D341Med (cell line): Measurements from ENCODE around the gene EHBP1L1.

Source experiments
- DNase-seq: peaks from one replicate; pipeline ENCODE4 v3.0.0; 2012; ENCODE audit warnings: low spot score

Gene EHBP1L1

GRCh38 chr11:65546217-65546958, 29.5 kb upstream of the EHBP1L1 start:
- no peak for DNase-seq

- no peak for DNase-seq
Measured at GRCh38 chr11:65547446-65548125, 28.3 kb upstream of the EHBP1L1 start.

- no peak for DNase-seq
Measured at GRCh38 chr11:65548395-65548794, 27.5 kb upstream of the EHBP1L1 start.

- no peak for DNase-seq
Measured at GRCh38 chr11:65549096-65549495, 26.8 kb upstream of the EHBP1L1 start.

GRCh38 chr11:65551572-65552387, 24.1 kb upstream of the EHBP1L1 start:
- DNase-seq, result peak; percentile 76

DNA sequence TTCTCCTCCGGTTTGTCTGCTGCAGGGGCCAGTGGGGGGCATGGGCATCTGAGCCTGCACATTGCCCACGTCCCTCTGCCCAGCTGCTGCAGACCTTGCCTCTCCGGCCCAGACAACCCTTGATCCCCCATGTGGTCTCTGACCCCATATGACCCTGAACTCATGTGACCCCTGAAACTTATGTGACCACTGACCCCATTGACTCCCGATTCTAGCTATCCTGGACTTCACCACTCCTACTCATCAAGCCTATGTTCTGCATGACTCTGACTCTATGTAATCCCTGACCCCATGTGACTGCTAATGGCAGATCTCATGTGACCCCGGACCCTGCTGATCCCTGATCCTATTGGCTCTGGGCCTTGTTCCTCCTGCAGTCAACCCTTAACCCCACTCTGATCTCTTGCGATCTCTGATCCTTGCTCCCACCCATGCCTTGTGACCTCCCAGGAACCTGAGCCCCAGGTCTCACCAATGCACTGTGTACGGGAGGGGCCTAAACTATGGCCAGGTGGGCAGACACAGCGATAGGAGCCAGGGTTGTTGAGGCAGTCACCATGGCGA, 23.4 kb upstream of the EHBP1L1 start:
- no peak for DNase-seq

DNA sequence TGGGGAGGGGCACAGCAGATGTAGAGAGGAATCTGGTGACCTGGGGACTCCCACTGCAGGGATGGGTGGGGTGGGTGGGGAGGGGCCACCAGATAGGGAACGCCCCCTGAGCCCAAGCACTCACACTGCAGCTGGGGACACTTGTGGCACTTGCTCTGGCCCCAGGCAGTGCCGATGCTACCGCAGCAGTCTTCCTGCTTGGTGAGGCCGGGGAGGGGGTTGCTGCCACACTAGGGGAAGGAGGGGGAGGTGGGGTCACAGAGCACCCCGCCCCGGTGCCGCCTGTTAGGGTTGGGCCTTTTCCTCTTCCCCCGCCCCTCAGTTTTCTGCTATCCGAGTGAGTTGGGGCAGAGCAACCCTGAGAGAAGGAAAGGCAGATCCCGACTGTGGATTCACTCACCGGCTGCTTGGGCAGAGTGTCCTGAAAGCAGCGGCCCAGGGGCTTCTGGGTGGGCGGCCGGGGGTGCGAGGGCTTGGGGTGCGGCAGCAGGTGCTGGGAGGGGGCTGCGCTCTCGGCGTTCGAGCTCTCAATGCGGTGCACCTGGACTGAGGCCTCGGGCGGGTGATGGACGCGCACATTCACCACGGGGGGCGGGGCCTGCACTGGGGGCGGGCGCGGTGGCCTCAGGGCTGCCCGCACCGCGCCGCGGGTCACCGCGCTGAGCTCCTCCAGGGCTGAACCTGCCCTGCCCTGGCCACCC, 22.4 kb upstream of the EHBP1L1 start:
- DNase-seq, result no peak

DNA sequence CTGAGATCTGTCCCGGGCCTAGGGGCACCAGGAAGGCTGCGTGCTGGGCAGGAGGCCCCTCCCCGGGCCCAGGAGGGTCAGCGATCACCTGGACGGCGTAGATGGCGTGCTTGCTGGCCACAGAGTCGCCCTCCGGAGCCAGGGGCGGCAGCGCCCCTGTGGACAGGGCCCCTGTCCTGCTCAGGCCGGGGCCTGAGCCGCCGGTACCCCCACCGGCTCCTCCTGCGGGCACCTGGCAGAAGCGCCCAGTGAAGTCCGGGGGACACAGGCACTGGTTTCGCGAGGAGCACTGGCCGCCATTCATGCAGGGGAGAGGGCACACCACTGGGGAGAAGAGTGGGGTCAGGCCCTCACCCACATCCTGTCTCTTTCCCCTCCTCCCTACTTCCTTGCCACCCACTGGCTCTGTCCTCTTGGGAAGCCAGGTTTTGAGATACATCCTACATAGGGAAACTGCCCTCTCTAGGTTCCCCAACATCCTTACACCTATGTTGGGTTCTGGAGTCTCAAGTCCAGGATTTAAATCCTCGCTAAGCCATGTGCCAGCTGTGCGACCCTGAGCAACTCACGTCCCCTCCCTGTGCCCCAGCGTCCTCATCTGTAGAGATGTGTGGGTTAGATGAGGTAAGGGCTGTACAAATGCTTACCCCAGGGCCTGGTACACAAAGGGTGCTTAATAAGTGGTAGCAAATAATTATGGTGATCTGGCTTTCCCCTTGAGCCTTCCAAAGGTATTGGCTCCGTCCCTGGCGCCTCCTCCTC, 21.6 kb upstream of the EHBP1L1 start:
- DNase-seq, result no peak

- DNase-seq, result no peak
Measured at GRCh38 chr11:65554842-65555430, 20.9 kb upstream of the EHBP1L1 start.

- no peak for DNase-seq
Measured at GRCh38 chr11:65555693-65556231, 20.1 kb upstream of the EHBP1L1 start.

DNA sequence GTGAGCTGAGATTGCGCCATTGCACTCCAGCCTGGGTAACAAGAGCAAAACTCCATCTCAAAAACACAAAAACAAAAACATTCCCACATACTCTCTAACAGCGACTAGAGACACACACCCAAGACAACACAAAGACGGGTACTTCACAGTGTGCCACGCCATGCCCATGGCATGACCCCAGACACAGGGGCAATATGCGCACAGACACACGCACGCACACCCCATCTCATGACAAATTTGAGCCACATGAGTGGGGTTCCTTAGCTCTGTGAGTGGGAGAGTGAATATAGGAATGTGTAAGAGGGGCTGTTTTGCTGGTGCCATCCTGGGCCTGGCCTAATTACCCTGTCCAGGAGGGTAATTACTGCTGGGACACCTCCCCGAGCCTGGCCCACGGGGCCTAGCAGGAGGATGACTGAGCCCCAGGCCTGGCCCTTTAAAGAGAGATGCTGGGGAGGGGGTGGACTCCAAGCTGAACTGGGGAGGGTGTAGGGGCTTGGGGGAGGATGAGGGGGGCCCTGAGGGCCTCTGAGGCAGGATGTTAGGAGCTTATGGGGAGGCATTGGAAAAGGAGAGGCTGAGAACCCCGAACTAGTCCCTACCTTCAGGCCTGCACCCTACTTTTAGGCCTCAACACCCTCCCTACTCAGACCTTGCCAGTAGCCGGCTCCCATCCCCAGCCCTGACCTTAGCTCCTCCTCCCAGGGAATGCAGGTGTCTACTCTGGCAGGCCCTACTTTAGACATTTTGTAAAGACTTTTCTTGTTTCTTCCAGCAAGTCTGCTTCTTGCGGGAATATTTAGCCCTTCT, 19.2 kb upstream of the EHBP1L1 start:
- no peak for DNase-seq

DNA sequence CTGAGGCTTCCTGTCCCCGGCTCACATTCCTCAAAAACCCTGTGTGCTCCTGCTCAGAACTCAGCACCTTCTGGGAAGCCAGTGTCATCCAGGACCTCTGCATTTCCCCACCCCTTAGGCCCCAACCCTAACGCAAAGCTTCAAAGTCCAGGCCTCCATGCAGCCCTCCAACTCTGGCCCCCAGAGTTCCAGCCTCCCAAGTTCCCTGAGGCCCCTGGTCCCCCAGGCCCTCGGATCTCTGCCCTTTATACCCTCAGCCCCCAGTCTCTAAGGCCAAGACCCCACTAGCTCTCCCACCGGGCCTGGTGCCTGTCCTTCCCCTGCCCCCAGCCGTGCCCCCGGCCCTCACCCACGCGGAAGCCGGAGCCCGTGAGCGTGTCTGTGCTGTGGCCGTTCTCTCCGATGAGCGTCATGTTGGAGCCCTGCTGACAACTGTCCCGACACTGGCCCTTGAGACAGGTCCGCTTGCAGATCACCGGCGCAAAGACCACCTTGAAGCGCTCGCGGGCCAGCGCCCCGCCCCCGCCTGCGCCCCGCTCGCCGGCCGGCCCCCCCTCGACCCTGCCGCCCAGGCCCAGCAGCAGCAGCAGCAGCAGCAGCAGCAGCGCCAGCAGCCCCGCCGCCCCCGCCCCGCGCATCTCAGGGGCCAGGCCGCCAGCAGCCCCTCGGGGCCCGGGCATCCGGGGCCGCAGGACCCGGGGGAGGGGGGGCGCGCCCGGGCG, 18.4 kb upstream of the EHBP1L1 start:
- peak; percentile 72 for DNase-seq

DNA sequence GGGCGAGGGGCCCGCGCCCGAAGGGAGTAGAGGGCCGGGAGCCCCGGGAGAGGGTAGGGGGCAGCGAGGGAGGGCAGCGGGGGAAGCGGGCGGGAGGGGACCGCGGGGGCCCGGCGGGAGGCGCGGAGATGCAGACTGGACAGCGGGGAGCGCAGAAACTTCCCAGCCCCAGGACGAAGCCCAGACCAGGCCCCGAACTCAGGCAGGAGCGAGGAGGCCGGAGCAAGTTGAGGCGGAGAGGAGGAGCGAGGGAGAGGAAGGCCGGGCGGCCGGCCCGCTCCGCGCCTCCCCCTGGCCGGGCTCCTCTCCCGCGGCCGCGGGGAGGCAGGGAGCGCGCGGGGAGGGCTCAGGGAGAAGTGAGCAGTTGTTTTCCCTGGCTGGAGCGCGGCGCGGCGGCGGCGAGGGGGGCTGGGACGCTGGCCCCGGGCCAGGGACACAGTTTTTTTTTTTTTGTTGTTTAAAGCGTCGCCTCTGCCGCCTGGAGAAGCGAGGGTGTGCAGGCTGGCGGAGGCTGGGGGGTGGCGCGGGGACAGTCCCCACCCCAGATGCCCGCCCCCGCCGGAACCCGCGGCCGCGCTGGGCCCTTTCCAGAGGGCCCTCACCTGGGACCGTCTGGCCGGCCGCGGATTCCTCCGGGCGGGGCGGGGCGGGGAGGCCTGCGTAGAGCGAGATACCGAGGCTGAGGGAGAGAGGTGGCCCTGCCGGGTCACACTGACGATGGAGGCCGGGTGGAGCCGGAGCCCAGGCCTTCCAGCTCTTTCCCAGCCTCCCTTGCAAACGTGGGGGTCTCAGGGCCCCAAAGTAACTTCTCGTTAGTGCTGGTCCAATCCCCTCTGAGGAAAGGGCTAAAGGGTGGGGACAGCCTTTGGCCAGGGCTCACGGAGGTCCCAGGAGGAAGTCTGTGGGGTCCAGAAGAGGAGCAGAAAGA, 17.6 kb upstream of the EHBP1L1 start, which contains the start of gene LTBP3:
Gene LTBP3, minus strand, starts transcription at position 358 of the 928 bp plus-strand sequence. CDS start 400 bp downstream, outside the sequence.
- peak; percentile 88 for DNase-seq

DNA sequence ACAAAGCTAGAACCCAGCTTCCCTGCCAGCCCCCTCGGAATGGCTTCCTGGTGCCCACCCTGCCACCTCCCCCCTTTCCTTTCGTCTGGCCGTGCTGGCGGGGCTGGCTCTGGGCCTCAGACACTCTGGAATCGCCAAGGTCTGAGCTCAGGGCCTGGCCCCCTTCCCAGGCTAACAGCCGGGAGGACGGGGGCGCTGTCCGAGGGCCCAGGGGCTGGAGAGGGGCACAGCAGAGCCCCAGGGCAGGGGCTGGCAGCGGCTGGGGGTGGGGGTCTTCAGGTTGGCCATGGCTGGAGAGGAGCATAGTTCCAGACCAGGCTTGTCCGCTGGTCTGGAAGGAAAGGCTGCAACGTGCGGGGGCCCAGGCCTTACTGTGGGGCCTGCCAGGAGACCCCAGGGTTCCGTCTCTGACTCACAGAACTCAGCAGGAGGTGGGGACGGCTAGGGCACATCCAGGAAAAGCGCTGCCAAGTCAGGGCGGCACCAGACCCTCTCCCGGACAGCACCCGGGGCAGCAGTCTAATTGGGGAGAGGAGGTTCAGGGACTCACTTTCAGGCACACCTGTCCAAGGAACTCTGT, 16.8 kb upstream of the EHBP1L1 start:
- no peak for DNase-seq

GRCh38 chr11:65559535-65559934, 16.3 kb upstream of the EHBP1L1 start:
- no peak for DNase-seq

DNA sequence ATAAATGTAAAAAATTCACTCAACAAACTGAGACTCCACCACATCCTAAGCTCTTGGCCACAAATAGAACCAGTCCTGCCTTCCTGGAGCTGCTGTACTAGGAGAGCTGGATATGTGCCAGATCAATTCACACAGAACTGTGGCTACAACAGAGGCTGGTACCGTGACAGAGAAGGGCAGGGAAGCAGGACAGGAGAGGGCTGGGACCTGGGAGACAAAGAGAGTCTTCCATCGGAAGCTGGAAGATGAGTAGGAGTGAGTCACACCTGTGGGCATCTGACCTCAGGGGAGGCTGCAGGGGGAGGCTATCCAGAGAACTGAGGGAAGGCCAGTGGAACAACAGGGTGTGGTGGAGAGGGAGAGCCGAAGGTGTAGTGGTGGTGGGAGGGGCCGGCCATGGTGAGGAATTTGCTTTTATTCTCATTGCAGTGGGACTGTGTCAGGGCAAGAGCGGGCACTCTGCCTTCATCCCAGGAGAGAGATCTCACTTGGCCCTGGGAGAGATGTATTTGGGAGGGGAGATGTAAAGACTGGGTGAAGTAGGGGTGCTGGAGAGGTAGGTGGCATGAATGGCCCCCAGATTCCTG, 15.8 kb upstream of the EHBP1L1 start:
- DNase-seq, result no peak
